ENCODE data around the gene ZMYND11. TPM values are rescaled to one million over a fixed set of nuclear protein-coding genes. Genes with fewer than 3 reads are reported as not detected.

The ZMYND11 gene
- total and polyA plus RNA-seq, 9 of the 15 experiments (the other 6 are each of a cell fraction or from before 2014, with no cell fraction given) = 2.7 to 13.8 (median 8.8) TPM

GRCh38 chr10:135601-136464 is 578 bp downstream of the ZMYND11 start (continued):
- TF ChIP-seq ILF3 (IDR thresholded peaks at IDR 0.05; ENCODE audit: borderline replicate concordance) = no peak
- TF ChIP-seq MYC (IDR thresholded peaks at IDR 0.05; ENCODE audit: low read depth, low read length) = peak; percentile 22; the same call in 1 of the 2 replicates
- TF ChIP-seq MYC (CRISPR knock-in tag; IDR thresholded peaks at IDR 0.05; ENCODE audit: borderline replicate concordance, low read depth) = no peak
- TF ChIP-seq RUNX1 (IDR thresholded peaks at IDR 0.05; ENCODE audit: low read depth) = no peak
- TF ChIP-seq MCM3 (IDR thresholded peaks at IDR 0.05) = no peak
- TF ChIP-seq XRCC4 (IDR thresholded peaks at IDR 0.05; ENCODE audit: extremely low read depth, insufficient read depth, insufficient read length) = no peak
- TF ChIP-seq ATF1 (CRISPR knock-in tag; IDR thresholded peaks at IDR 0.05) = no peak
- no peak for TF ChIP-seq ATF1 (tag; IDR thresholded peaks at IDR 0.05)
- no peak for TF ChIP-seq NR2C1 (IDR thresholded peaks at IDR 0.05)
- no peak for TF ChIP-seq NR2C1 (tag; IDR thresholded peaks at IDR 0.05)
- TF ChIP-seq STAT5B (CRISPR knock-in tag; IDR thresholded peaks at IDR 0.05) = no peak
- TF ChIP-seq SRSF7 (optimal IDR thresholded peaks at IDR 0.05; ENCODE audit: low read depth, low read length) = no peak
- 0 out of 2 replicates have a peak, but pooled peaks have one; percentile 30 for TF ChIP-seq E2F4 (CRISPR knock-in tag; IDR thresholded peaks at IDR 0.05; ENCODE audit: low read depth)
- TF ChIP-seq CXXC5 (CRISPR knock-in tag; IDR thresholded peaks at IDR 0.05) = peak; percentile 56
- no peak for TF ChIP-seq NELFE (IDR thresholded peaks at IDR 0.05; ENCODE audit: insufficient read depth, insufficient read length)
- no peak for TF ChIP-seq SRSF9 (IDR thresholded peaks at IDR 0.05; ENCODE audit: borderline replicate concordance, low read depth, low read length)
- TF ChIP-seq NCOA2 (IDR thresholded peaks at IDR 0.05; ENCODE audit: partially characterized antibody in 2 of 2) = no peak
- no peak for TF ChIP-seq ZNF217 (CRISPR knock-in tag; IDR thresholded peaks at IDR 0.05)
- TF ChIP-seq ELF4 (CRISPR knock-in tag; IDR thresholded peaks at IDR 0.05) = no peak
- peak; percentile 79 for TF ChIP-seq NR3C1 (CRISPR knock-in tag; IDR thresholded peaks at IDR 0.05)
- no peak for TF ChIP-seq TCF7L2 (IDR thresholded peaks at IDR 0.05; ENCODE audit: low read depth, low read length)
- no peak for TF ChIP-seq THAP7 (CRISPR knock-in tag; IDR thresholded peaks at IDR 0.05)
- TF ChIP-seq MNT (conservative IDR thresholded peaks at IDR 0.05) = no peak
- TF ChIP-seq, protein P1, sequence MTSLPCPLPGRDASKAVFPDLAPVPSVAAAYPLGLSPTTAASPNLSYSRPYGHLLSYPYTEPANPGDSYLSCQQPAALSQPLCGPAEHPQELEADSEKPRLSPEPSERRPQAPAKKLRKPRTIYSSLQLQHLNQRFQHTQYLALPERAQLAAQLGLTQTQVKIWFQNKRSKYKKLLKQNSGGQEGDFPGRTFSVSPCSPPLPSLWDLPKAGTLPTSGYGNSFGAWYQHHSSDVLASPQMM (CRISPR knock-in tag; IDR thresholded peaks at IDR 0.05) = no peak
- no peak for TF ChIP-seq GATAD2A (IDR thresholded peaks at IDR 0.05)
- 0 out of 2 replicates have a peak, but pooled peaks have one; percentile 23 for TF ChIP-seq SMAD4 (CRISPR knock-in tag; conservative IDR thresholded peaks at IDR 0.05)
- no peak for TF ChIP-seq BRCA1 (IDR thresholded peaks at IDR 0.05)
- TF ChIP-seq BRCA1 (CRISPR knock-in tag; IDR thresholded peaks at IDR 0.05) = no peak

Measured in K562 (cell line).